ENCODE measurements around the gene TEX55.
A peak's percentile ranks its signal among the peaks of the same experiment; 100 is the strongest.
"Not testable (repeated sequence)": the region's sequence is repeated elsewhere in the genome, so short reads cannot be mapped to it uniquely, and the experiment has no call there.

Gene TEX55

GRCh38 chr3:119145500-119146167 lies at the start of gene TEX55:
Gene TEX55, plus strand, starts transcription at chr3:119146165. Its CDS starts 25 bp downstream, at chr3:119146190.
- DNase-seq: peak in 2 of 51 donors; percentile 13 to 17

DNA sequence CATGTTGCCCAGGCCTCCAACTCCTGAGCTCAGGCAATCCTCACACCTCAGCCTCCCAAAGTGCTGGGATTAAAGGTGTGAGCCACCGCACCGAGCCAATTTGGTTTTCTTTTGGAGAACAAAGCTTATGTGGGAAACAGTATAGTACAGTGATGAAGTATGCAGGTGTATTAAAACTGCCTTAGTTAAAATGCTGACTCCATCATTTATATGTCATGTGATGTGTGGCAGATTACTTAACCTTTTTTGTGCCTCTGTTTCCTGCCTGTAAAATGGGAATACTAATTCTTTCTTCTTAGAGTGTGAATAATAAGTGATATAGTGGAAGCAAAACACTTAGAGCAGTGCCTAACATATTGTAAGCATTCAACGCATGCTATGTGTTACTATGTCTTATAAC lies 48.0 kb upstream of the TEX55 start:
- DNase-seq: no peak

GRCh38 chr3:119098619-119099222 lies 47.2 kb upstream of the TEX55 start:
- peak in 4 of 51 donors; percentile 1 to 56 (median 3) for DNase-seq

GRCh38 chr3:119099785-119100184 lies 46.2 kb upstream of the TEX55 start:
- DNase-seq: no peak

- DNase-seq: no peak
Measured at GRCh38 chr3:119104031-119104430, 41.9 kb upstream of the TEX55 start.

GRCh38 chr3:119118330-119118729 lies 27.6 kb upstream of the TEX55 start:
- DNase-seq: not testable (repeated sequence)

DNA sequence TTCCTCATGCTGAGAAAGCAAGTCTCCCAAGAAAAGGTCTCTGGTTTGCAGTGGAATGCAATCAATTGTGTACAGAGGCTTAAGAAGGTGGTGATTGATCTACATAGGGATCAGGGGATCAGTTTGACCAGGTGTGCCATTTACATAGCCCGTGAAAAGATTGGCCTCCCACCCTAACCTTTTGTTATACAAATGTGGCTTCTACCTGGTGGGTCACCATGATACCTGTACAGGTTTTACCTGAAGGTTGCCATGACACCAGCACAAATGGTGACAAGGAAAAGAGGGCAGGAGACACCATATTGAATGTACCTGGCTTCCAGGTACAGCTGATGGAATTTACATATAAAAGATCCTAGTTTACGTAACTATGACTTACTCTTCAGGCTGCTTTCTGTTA lies 25.5 kb upstream of the TEX55 start:
- no peak for DNase-seq

DNA sequence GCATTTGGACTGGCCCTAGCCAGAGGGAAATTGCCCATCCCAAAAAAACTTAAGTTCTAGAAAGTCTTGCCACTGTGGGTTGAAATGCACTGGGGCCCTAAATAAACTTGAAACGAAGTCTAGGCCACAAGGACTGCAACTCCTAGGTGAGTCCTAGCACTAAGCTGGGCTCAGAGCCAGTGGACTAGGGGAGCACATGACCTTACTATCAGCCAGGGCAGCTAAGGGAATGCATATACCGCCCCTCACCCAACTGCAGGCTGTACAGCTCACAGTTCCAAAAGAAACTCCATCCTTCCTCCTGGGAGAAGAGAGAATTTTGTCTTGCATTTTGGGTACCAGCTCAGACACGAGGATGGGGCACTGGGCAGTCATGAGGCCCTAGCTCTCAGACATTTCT lies 23.6 kb upstream of the TEX55 start:
- no peak for DNase-seq

- DNase-seq: no peak
Measured at GRCh38 chr3:119125342-119125741, 20.6 kb upstream of the TEX55 start.

GRCh38 chr3:119125742-119126504 lies 20.0 kb upstream of the TEX55 start:
- no peak for DNase-seq

DNA sequence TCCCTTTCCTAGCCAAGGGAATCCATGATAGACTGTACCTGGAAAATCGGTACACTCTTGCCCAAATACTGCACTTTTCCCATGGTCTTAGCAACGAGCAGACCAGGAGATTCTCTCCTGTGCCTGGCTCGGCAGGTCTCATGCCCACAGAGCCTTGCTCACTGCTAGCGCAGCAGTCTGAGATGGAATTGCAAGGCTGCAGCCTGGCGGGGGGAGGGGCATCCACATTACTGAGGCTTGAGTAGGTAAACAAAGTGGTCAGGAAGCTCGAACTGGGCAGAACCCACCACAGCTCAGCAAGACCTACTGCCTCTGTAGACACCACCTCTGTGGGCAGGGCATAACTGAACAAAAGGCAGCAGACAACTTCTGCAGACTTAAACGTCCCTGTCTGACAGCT lies 15.7 kb upstream of the TEX55 start:
- not testable (repeated sequence) for DNase-seq

DNA sequence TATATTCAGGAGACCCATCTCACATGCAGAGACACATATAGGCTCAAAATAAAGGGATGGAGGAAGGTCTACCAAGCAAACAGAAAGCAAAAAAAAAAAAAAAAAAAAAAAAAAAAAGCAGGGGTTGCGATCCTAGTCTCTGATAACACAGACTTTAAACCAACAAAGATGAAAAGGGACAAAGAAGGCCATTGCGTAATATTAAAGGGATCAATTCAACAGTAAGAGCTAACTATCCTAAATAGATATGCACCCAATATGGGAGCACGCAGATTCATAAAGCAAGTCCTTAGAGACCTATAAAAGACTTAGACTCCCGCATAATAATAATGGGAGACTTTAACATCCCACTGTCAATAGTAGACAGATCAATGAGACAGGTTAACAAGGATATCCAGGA lies 13.7 kb upstream of the TEX55 start:
- DNase-seq: not testable (repeated sequence)

DNA sequence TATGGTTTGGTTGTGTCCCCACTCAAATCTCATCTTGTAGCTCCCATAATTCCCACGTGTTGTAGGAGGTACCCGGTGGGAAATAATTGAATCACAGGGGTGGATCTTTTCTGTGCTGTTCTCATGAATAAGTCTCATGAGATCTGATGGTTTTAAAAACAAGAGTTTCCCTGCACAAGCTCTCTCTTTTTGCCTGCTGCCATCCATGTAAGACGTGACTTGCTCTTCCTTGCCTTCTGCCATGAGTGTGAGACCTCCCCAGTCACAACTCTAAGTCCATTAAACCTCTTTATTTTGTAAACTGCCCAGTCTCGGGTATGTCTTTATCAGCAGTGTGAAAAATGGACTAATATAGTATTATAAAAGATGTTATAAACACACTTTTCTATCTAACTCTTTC lies 6.6 kb upstream of the TEX55 start:
- DNase-seq: not testable (repeated sequence)

DNA sequence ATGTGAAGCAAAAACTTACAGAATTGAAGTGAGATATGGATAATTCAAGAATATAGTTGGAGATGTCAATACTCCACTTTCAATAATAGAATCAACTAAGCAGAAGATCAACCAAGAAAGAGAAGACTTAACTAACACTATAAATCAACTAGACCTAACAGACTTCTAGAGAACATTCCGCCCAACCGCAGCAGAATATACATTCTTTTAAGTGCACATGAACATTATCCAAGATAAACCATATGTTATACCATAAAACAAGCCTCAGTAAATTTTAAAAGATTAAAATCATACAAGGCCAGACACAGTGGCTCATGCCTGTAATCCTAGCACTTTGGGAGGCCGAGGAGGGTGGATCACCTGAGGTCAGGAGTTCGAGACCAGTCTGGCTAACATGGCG lies 5.5 kb upstream of the TEX55 start:
- no peak for DNase-seq

- DNase-seq: no peak
Measured at GRCh38 chr3:119145128-119145499, 851 bp upstream of the TEX55 start.

DNA sequence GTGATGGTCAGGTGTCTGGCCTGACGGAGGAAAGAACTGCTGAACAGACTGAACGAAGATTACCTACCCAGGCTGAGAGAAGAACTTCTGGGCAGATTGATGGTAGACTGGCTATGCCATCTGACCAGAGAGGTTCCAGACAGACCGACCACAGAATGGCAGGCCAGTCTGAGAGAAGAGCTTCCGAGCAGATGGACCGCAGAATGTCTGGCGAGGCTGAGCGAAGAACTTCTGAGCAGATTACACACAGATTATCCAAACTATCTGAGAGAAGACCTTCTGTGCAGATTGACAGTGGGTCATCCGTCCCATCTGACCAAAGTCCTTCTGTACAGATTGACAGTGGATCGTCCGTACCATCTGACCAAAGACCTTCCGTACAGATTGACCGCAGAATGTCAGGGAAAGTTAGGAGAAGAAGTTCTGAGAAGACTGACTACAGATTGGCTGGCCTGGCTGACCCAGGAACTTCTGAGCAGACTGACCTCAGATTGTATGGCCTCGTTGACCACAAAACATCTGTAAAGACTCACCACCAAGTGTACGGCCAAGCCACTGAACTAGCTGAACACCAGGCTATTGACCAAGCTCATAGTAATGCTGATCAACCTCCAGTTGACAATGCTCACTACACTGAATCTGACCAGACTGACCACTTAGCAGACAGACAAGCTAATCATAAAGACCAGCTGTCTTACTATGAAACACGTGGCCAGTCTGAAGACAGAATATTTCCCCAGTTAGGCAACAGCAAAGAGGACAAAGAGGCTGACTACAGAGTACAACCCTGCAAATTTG lies 812 bp downstream of the TEX55 start:
- DNase-seq: no peak

DNA sequence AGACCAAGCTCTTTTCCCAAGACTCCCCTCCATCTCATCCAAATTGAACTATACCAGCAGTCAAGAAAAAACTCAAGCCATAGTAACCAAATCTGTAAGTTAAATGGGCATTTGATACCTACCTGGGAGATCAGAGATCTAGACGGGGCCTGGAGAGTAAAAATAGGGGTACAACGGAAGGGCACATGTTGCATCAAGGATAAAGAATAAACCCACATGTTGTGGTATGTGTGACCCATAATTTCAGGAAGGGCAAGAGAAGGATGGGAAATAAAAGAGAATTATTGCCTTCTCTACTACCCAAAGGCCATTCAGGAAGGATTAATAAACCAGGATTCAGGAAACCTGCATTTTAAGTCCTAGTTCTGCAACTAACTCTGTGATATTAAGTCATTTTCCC lies 1.5 kb downstream of the TEX55 start:
- DNase-seq: no peak

DNA sequence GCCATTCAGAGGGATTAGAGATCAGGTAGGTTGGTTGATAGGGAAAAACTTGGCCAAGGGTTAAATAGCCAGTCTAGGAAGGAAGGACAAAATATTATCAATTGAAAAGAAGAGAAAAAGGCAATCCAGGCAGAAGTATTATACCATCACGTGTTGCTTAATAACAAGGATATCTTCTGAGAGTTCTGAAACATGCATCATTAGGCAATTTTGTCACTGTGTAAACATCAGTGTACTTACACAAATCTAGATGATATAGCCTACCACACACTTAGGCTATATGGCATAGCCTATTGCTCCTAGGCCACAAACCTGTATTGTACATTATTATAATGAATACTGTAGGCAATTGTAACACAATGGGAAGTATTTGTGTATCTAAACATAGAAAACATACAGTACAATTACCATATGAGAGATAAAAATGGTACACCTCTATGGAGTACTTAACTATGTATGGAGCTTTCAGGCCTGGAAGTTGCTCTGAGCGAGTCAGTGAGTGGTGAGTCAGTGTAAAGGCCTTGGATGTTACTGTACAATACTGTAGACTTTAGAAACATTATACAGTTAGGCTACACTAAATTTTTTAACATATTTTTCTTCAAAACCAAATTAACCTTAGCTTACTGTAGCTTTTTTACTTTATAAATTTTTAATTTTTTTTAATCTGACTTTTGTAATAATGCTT lies 2.7 kb downstream of the TEX55 start:
- DNase-seq: no peak

- no peak for DNase-seq
Measured at GRCh38 chr3:119149484-119149883, 3.5 kb downstream of the TEX55 start.

DNA sequence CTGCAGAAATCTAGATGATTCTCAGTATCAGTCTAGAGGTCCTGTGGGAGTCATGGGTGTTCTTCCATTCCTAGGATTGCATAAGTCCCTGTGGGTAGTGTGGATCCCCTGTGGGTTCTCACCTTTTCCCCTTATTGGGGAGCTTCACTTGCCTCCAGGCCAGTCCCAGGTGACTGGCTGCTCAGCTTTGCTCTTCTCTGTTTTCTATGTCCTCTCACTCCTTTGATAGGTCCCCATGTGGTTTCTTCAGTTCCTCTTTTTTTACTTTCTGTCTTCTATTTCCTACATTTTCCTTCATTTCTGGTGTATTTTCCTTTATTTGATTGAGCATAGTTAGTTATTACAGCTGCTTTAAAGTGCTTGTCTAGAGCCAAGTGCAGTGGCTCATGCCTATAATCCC lies 10.9 kb downstream of the TEX55 start:
- DNase-seq: no peak

GRCh38 chr3:119157971-119158370 lies 12.0 kb downstream of the TEX55 start:
- DNase-seq: no peak

All from hypothalamus (tissue), 51 donors.